Measurements from ENCODE around the gene ATP6V1C2.

ATP6V1C2 gene

DNA sequence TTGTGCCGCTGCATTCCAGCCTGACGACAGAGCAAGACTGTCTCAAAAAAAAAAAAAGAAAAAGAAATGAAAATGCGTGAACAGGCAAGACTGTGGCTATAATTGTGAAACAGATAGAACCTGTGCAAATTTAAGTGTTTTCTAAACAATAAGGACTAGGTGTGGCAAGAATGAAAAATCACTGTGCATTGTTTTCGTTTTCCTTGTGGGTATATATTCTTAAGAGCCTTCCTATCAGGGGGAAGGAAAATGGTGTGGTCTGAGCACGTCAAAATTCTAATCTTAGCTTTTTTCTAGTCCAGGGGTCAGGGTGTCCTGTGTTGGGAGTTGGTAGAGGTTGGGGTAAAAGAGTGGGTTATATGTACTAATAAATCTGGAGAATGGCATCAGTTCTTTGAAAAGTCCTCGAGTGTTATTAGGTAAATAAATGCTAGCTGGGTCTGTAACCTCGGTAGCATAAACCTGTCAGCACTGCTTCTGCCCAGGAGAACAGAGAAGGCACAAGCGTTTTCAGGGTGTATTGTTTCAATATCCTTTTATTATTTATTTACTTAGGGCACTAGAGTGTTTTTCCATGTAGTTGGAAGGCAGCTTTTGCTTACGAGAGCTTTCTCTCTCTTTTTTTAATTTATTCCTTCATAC, 11.6 kb downstream of the ATP6V1C2 start:
- DNase-seq (ENCODE audit: low spot score) = no peak

DNA sequence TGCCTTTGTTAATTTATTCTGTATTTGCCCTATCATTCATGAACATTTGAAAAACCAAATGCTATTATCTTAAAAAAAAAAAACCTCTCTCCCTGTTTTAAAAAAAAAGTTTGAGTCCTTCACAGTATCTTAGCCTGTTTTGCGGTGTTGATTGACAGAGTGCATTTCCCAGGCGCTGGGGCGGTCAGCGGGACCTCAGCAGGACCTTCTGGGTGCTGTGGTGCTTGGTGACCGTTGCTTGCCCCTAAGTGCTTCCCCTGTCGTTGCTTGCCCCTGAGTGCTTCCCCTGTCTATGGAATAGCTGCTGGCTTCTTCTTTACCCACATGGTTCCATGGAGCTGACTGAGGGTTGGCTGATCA, 12.1 kb downstream of the ATP6V1C2 start:
- DNase-seq (ENCODE audit: low spot score) = no peak

DNA sequence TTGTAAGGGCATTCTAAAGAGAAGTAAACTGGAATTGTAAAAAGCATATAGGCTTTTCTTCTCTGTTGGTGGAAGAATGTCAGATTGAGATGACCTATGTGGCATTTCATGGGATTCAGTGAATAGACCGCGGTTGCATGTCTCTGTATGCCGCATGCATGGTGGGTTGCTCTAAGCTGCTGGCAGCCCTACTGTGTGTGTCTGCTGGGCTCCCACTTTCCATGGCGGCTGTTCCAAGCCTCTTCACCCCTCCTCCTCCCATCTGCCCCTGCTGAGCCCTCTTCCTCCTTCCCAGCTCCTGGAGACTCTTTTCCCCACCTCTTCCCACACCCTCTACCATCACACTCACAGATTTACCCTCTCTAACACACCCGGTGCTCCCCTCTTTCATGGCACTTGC, 12.6 kb downstream of the ATP6V1C2 start:
- no peak for DNase-seq (ENCODE audit: low spot score)

DNA sequence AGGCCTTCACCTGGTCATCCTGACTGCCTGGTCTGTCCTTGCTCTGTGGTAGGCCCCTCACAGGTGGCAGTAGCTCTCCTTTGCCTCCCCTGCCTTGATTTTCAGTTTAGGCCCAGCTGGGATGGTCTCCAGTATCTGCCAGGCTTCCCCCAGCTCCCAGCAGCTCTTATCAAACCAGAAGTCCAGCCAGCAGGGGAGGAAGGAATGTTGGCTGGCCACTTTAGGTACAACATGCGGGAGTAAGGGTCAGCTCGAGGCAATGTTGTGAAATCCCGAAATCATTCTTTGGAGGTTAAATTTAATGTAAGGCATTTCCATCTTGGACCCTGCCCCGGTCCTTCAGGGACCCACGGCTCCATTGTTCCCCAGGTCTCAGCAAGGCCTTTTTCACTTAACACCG, 16.8 kb downstream of the ATP6V1C2 start:
- no peak for DNase-seq (ENCODE audit: low spot score)

DNA sequence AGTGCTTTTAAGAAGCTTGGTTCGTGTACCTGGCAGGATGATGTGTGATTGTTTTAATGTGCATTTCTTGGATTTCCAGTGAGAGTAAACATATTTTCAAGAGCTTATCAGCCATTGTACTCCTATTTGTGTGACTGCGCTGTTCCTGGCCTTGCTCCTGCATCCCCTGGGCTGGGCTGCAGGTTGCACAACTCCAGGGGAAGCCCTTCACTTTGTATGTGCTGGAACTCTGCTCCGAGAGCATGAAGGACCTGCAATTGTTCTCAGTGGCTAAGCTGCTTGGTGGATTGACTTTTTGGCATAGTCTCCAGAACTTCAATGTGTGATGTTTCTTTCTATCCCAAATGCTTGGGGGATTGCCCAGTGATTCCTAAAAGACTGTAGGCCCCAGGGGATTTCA, 18.8 kb downstream of the ATP6V1C2 start:
- DNase-seq (ENCODE audit: low spot score) = no peak

DNA sequence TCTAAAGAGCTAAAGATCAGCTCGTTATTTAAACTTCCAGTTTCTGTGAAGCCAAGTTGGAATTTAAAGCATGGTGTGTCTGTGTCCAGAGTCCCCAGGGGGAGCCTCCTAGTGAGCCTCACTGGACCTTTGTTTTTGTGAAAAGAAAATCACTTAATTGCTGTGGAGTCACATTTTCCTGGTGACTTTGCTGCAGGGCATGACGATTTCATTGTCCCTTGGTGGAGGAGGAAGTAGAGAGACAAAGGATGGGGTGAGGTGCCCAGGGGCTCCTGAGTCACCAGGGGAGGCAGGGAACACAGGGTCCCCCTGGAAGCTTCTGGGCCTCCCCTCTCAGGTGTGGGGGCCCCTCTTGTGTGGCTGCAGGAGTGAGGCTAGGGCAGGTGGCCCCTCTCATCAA, 19.7 kb downstream of the ATP6V1C2 start:
- DNase-seq (ENCODE audit: low spot score) = no peak

DNA sequence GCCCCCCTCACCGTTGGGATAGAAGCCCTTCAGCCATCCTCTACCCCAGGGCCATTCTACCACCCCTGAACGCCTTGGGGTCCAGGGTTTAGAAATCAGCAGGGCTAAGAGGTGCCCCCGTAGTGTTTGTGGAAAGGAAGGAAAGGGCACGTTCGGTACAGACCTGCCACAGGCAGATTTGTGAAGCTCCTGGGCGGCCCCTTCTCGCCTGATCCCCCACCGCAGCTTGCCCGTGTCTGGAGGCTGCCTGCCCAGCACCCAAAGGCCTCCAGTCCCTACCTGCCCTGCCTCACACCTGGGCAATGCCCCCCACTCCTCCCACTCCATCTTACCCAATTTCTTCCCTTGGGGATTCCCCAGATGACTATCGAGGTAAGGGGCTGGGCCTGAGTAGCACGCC, 21.2 kb downstream of the ATP6V1C2 start:
- DNase-seq (ENCODE audit: low spot score) = no peak

DNA sequence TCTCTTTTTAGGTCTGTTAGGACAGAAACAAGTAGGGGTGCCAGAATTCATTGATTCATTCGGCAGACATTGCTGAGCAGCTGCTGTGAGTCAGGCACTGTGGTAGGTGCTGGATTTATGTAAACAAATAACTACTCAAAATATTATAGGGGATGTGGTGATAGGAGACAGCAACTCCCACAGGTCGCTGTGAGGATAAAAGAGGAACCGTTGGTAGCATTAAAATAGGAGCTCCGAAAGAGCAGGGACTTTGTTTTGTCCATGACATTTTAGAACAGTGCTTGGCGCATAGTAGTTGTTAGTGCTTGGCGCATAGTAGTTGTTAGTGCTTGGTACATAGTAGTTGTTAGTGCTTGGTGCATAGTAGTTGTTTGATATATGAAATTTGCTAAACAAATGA, 29.2 kb downstream of the ATP6V1C2 start:
- DNase-seq (ENCODE audit: low spot score) = no peak

DNA sequence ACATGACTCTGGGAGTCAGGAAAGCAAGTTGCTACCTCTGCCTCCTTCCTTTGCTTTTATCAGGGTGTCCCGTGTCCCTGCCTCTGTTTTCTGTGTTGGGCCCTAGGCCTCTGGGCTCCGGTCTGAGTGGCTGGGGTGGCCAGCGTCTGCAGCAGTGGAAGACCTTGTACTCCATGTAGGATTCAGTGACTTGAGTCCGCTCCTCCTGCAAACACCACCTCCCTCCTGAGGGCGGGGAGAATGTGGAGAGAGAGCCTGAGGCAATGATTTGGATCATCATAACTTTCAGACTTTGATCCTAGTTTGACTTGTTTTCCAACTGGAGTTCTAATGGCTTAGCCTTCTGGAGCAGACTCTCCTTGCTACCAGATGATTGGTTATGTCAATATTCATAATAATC, 30.8 kb downstream of the ATP6V1C2 start:
- no peak for DNase-seq (ENCODE audit: low spot score)

DNA sequence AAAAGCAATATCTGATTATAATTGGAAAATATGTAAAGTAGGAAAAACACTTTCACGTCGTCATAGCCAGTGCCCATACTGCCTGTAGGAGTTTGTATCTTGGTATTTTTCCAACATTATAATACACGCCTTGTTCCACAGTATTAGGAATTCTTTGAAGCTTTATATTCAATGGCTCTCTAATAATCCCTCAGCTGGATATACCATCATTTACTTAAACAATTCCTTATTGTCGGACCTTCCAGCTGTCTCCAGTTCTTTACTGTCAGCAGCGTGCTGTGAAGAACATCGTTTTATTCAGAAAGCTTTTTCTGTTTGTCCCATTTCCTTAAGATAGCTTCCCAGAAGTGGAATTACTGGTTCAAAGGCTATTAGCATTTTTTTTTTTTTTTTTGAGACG, 31.7 kb downstream of the ATP6V1C2 start:
- DNase-seq (ENCODE audit: low spot score) = no peak

DNA sequence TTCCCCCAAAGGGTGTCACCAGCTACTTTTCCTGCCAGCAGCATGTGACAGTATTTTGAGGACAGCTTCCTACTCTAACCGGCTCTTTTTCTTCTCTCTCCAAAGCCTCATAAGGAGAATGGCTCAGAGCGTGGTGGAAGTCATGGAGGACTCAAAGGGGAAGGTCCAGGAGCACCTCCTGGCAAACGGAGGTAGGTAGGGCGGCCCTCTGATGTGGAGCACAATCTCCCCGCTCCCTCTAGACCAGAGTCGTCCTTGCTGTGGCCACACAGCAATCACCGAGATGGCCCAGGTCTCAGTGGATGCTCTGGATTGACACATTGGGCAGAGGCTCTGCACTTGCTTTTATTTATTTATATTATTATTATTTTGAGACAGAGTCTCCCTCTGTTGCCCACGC, 32.4 kb downstream of the ATP6V1C2 start:
- DNase-seq (ENCODE audit: low spot score) = no peak

DNA sequence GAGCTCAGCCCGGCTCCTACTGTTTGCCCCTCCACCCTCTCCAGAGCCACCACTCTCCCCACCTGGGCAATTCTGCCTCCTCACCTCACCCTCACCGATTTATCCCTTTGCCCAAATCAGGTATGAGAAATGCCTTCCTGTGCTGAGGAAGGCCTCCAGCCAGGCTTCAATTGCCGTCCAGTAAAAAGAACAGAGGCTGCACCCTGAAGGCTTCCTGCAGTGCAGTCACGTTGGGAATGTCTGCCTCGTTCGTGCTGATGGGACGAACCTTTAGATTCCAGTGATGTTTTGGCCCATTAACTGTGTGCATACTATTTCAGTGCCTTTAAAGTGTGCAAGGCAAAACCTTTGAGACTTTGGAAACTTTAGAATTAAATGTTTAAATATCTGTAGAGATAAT, 34.2 kb downstream of the ATP6V1C2 start:
- DNase-seq (ENCODE audit: low spot score) = no peak

DNA sequence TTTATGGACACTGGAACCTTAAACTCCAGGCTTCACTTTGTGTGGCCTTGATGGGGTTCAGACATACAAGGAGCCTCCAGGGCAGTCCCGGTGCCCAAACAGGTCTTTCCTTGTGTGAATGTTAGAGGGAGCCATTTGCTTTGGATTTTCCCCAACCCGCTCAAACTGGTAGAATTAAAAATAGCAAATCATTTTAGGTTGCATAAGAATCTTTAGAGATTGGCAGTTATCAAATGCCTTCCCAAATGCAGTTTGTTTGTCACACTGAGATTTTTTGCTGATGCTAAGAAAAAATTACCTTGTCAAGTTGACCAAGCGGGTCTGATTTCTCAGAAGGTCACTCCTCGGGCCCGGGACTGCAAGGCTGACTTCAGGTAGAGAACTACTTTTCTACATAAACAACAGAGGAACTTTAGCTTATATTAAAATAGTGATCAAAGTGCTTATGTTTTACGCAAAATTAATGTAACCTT, 36.4 kb downstream of the ATP6V1C2 start:
- DNase-seq (ENCODE audit: low spot score) = no peak

DNA sequence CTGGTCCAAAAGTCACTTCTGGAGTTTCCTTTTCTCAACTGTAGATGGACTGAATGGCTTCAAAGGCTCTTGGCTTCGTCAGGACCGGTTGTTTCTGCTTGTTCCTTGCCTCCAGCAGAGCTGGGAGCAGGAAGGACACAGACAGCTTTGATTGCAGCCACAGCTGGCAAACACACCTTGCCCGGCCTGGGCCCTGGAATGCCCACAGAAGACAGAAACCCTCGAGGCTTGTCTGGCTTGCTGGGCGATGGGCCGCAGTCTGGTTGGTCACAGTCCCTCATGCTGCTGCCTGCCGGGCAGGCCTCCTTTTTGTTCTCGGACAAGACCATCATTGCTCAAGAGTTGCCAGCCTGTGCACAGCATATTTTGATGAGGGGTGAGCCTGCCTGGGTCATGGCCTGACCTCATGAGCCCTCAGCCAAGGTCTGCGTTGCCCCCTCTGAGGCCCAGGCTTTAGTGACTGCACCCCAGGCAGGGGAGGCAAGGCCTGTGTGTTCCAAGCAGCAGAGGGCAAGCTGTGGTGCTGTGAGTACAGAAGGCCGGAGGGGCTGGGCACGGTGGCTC, 37.8 kb downstream of the ATP6V1C2 start:
- no peak for DNase-seq (ENCODE audit: low spot score)

DNA sequence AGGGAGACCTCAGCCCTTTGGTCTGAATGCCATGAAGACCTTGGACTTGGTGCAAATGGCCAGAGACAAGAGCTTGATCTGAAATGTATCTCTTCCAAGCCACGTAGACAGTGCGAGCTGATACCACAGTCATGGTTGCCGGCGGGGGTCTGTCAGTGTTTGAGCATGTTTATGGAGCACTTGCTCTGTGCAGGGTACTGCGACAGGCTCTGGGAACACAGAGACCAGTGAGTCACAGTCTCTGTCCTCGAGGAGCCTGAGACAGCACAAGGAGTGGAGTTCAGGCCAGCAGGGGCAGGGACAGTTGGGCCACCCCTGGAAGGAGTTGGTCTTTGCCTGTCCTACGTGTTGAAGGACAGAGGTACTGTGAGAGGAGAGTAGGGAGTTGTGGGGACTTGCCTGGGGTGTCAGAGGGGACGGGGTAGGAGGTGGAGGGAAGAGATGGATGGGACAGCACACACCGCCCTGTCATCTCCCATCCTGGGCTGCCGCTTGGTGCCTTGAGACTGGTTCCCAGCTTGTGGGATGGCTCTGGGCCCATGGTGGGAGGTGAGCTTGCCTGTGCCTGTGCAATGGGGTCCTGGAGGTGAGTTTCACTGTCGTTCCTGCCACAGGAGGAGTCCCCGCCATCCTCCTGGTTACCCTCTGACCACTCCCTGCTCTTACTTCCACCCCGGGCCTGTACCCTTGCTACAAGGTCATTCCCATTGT, 39.5 kb downstream of the ATP6V1C2 start:
- no peak for DNase-seq (ENCODE audit: low spot score)

DNA sequence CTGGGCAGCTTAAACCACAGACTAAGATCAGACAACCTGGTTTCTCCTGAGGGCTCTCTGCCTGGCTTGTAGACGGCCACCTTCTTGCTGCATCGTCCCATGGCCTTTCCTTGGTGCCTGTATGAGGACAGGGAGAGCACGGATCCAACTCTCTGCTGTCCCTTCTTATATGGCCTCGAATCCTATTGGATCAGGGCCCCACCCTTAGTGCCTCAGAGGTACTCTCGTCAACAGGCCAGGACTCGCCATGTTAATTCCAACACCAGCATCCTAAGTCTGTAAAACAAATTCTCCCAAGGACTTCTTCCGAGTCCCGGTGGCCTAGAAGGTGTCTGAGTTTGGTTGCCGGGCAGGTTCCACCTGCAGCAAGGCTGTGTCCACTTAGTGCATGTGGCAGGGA, 40.2 kb downstream of the ATP6V1C2 start:
- no peak for DNase-seq (ENCODE audit: low spot score)

DNA sequence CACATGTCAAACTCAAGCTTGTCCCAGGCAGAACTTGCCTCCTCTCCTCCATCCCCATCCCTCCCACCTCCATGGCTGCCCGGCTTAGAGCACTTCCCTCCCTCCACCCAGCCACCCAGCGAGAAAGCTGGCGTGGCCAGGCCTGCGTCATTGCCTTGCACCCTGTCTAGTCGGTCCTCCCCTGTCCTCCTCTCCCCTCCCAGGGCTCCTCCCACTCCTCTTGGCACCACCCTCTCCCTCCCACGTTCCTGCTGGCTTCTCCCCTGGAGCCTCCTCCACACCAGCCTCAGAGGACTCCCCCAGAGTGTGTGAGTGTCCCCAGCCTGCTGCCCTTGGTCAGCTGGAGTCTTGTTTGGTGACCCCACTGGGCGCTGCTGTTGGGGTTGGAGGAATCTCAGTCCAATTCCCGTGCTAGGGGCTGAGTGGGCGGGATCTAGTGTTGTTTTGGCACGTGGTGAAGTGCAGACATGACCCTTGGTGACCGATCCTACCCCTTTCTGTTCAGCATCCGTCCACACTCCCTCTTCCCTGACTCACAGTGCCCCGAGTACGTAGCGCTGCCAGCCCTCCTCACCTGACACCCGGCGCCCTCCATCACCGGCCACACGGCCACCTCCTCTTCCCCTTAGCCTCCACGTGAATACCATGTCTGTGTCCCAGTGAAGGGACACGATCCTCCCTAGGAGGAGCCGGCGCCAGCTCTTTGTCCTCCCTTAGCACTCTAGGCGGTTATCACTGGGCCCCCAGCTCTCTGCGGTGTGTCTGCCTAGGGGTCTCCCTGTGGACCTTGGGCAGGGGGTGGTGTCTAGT, 41.4 kb downstream of the ATP6V1C2 start:
- DNase-seq (ENCODE audit: low spot score) = no peak

DNA sequence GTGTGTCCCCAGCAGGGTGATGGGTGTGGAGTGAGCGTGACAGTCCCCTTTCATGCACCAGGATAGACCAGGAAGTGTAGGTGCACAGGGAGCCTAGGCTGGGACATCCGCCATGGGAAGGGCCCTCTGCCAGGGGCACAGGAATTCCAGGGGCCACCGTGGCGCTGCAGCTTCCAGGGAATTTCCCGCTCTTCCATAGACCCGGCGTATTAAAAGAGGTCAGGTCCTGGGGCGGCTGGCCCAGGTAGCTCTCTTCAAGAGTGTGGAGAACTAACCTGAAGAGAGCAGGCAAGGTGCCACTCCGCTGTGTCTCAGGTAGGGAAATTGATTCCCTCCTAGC, 42.0 kb downstream of the ATP6V1C2 start:
- no peak for DNase-seq (ENCODE audit: low spot score)

DNA sequence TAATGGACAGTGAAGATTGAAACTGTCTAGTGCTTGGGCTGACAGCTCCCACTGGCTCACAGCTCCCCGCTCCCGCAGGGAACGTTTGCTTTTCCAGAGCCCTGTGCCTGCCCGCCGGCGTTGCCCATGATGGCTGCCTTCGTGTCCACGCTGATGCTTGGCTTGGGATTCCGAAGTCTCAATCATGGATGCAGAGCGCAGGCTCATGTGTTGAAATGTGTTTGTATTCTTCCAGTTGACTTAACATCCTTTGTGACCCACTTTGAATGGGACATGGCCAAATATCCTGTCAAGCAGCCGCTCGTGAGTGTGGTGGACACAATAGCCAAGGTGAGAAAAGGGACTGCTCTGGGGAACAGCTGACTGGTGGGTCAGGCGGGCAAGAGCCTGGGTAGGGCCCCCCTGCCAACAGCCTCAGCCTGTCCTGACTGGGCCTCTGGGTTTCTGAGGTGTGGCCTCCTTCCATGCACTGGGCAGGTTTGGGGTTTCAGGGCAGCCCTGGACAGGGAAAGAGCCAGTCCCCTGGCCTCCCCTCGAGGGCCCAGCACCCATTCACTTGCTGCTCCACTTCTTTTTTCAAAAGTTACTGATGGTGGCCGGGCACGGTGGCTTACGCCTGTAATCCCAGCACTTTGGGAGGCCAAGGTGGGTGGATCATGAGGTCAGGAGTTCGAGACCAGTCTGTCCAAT, 42.8 kb downstream of the ATP6V1C2 start:
- DNase-seq (ENCODE audit: low spot score) = no peak

DNA sequence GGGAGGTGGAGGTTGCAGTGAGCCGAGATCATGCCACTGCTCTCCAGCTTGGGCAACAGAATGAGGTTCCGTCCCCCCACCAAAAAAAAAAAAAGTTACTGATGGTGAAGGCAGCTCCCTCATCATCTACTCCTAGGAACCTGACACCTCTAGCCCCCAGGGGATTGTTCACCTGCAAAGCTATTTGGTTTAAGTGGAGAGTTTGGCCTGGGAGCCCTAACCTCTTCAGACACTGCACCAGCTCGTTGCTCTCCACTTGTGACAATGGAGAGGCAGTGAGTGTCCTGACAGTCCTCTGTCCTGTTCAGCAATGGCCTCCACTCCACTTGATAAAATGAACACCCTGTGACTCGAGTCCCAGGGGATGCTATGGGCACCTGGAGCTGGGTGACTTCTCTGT, 43.5 kb downstream of the ATP6V1C2 start:
- DNase-seq (ENCODE audit: low spot score) = no peak

DNA sequence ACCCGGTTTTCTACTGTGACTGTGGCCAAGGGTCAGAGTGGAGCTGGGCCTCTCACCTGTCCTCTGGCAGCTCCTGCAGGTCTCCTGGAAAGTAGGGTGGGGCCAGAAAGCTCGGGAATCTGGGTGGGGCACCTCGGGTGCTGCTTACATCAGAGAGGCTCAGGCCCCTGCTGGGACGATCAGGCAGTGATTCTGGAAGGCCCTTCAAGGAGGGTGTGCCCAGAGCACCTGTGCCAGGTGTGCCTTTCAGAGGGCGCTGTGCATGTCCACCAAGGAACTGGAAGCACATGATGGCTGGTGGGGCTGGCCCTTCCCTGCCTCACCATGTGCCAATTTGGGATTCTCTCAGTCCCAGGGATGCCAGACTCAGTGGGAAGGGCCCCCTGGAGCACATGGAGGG, 44.0 kb downstream of the ATP6V1C2 start:
- DNase-seq (ENCODE audit: low spot score) = no peak

DNA sequence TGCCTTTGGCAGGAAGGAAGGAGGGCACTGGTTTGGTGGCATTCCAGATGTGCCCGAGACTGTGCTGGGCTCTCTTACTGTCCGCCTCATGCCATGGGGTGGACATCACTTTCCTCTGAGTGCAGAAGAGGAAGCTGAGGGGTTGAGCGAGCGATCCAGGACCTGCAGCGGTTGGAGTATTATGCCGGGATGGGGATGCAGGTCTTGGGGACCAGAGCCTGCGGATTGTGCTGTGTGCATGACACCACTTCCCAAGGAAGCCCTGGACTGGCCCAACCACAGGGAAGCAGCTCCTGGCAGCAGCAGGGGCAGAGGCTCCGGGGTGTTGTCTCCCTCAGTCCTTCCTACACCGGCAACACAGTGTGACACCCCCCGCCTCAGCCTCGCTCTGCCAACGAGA, 44.5 kb downstream of the ATP6V1C2 start:
- no peak for DNase-seq (ENCODE audit: low spot score)

Measured in left forelimb (tissue), 1 donor.